ENCODE data around the gene ZNF451. TPM values are rescaled to one million over a fixed set of nuclear protein-coding genes. Genes with fewer than 3 reads are reported as not detected.
A peak's percentile ranks its signal among the peaks of the same experiment; 100 is the strongest.

Gene ZNF451
- total RNA-seq, 1 donor from 2014 or later = 61.2 TPM

DNA sequence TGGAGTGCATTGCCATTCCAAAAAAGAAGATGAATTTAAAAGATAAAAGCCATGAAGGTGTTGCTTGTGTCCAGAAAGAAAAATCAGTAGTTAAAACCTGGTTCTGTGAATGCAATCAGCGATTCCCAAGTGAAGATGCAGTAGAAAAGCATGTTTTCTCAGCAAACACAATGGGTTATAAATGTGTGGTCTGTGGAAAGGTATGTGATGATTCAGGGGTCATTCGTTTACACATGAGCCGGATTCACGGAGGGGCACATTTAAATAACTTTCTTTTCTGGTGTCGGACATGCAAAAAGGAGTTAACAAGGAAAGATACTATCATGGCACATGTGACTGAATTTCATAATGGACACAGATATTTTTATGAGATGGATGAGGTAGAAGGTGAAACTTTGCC lies 57.4 kb downstream of the ZNF451 start:
- Mint-ChIP-seq H3K4me1 (peaks cover 16% of the 10 kb centered on the region), H3K4me3 (no peak overlapping the region)
- intact Hi-C loops (cut with micrococcal nuclease) = no loop called here

DNA sequence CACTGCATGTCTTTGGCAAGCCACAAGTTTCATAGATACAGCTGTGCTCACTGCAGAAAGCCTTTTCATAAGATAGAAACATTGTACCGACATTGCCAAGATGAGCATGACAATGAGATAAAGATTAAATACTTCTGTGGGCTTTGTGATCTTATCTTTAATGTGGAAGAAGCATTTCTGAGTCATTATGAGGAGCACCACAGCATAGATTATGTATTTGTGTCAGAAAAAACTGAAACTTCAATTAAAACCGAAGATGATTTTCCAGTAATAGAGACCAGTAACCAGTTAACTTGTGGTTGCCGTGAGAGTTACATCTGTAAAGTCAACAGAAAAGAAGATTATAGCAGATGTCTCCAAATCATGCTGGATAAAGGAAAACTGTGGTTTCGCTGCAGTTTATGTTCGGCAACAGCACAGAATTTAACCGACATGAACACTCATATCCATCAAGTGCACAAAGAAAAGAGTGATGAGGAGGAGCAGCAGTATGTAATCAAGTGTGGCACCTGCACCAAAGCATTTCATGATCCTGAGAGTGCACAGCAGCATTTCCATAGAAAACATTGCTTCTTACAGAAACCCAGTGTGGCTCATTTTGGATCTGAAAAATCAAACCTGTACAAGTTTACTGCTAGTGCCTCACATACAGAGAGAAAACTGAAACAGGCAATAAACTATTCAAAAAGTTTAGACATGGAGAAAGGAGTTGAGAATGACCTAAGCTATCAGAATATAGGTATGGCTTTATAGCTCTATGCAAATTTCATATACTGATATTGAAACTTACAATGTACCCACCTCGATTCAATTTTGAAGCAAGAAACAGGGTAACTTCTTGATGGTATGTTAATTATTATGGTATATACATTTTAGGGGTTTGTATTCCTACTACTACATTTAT lies 58.2 kb downstream of the ZNF451 start:
- DNase-seq = no peak
- peaks cover 7% of the 10 kb centered on the region for H3K9me3 Mint-ChIP-seq
- peaks cover 16% of the 10 kb centered on the region for H3K4me1 Mint-ChIP-seq
- peaks cover 61% of the 10 kb centered on the region for H3K36me3 Mint-ChIP-seq (ENCODE audit: low read depth)
- peak overlapping the region; percentile 88 for H3K27ac Mint-ChIP-seq
- peak overlapping the region; percentile 51 for H3K4me3 Mint-ChIP-seq
- no peaks in the 10 kb centered on the region for H3K27me3 Mint-ChIP-seq
- intact Hi-C loops (cut with micrococcal nuclease) = loop anchor here (1.0 kb wide), 3 partner anchors 10 to 59 kb away; partner anchors contain the start of gene BAG2

More for the DNA sequence above, 57.4 kb downstream of the ZNF451 start:
- no peaks in the 10 kb centered on the region for H3K27me3 Mint-ChIP-seq
- peaks cover 63% of the 10 kb centered on the region for H3K36me3 Mint-ChIP-seq (ENCODE audit: low read depth)
- no peak overlapping the region for H3K27ac Mint-ChIP-seq
- DNase-seq = no peak
- peaks cover 7% of the 10 kb centered on the region for H3K9me3 Mint-ChIP-seq

DNA sequence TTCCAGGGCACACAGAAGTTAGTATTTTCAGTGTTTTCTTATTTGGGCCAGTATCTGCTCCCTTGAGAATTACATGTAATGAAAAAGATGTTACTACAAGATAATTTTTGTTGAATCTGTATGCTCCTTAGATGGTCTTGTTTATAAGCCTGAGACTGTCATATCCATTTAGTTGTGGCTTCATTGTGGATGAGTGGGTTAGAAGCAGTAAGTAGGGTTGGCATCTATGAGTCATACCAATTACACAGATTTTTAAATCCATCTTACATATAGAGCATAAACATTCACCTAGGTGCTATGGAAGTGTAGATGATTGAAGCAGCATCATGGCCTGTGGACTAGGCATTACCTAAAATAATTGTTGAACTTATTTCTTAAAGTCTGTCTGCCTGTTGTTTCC lies 68.7 kb downstream of the ZNF451 start:
- Mint-ChIP-seq H3K36me3 (ENCODE audit: low read depth) (peaks cover 34% of the 10 kb centered on the region), H3K27ac (peak overlapping the region; percentile 51), H3K9me3 (no peaks in the 10 kb centered on the region), H3K4me1 (peaks cover 3% of the 10 kb centered on the region), H3K27me3 (no peaks in the 10 kb centered on the region), H3K4me3 (no peak overlapping the region)
- DNase-seq = no peak
- intact Hi-C loops (cut with micrococcal nuclease) = loop anchor here (1.0 to 2.0 kb wide), 2 partner anchors 10 to 14 kb away; partner anchors contain the start of gene BAG2

DNA sequence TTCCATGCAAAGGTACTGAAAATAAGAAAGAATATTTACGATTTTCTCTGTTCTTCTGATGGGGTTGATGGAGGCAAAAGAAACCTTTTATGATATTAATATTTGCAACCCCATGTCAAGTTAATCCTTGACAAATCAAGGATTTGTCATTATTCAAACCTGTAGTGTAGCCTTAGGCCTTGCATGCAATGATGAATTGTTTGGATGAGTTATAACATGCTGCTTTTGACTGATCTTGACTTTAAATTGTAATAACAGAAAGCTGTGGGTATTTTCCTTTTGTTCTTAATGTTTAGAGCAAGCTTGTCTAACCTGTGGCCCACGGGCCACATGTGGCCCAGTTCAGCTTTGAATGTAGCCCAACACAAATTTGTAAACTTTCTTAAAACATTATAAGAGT lies 69.1 kb downstream of the ZNF451 start:
- Mint-ChIP-seq H3K4me3 (no peak overlapping the region), H3K27ac (no peak overlapping the region), H3K27me3 (no peaks in the 10 kb centered on the region), H3K36me3 (ENCODE audit: low read depth) (peaks cover 34% of the 10 kb centered on the region), H3K4me1 (peaks cover 3% of the 10 kb centered on the region), H3K9me3 (no peaks in the 10 kb centered on the region)
- DNase-seq = no peak
- intact Hi-C loops (cut with micrococcal nuclease) = loop anchor here (2.0 kb wide), 1 partner anchor 14 kb away; the partner anchor contains the start of gene BAG2

DNA sequence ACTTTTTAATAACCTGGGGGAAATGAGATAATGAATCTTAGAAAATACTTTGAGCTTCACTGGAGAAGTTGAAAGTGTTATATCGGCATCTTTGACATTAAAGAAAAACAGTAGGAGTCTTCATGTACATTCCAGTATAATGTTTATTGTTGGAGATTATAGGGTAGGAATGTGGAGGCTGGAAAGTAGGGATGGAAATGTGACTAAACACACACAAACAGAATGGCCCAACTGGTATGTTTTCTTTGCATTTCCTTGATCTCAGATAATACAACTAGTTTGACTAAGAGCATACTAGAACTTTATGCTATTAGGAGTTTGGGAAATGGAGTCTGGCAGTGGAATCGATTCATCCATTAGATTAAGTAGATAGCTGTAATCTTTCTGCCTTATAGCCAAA lies 72.0 kb downstream of the ZNF451 start:
- no peak for DNase-seq
- H3K9me3 Mint-ChIP-seq = peaks cover 4% of the 10 kb centered on the region
- H3K4me1 Mint-ChIP-seq = peaks cover 3% of the 10 kb centered on the region
- no peak overlapping the region for H3K27ac Mint-ChIP-seq
- no peak overlapping the region for H3K4me3 Mint-ChIP-seq
- H3K27me3 Mint-ChIP-seq = no peaks in the 10 kb centered on the region
- intact Hi-C loops (cut with micrococcal nuclease) = no loop called here
- peaks cover 44% of the 10 kb centered on the region for H3K36me3 Mint-ChIP-seq (ENCODE audit: low read depth)

DNA sequence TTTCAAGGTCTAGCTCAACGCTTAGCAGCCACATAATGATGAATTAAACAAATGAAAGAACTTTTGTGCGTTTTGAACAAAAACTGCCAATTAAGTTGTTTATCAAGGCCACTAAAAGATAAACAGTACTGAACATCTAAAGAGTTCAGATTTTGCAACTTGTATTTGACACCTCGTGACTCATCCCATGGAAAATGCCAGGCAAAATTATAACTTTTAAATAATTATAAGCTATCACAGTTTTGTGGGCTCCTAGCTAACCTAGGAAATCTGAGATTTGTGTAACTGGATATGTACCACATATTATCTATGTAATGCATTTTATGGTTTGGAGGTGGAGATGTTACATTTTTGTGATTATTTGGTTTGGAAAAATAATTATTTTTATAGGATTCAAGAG lies 72.5 kb downstream of the ZNF451 start:
- Mint-ChIP-seq H3K9me3 (peaks cover 4% of the 10 kb centered on the region), H3K36me3 (ENCODE audit: low read depth) (peaks cover 42% of the 10 kb centered on the region), H3K4me3 (no peak overlapping the region), H3K27ac (no peak overlapping the region), H3K27me3 (no peaks in the 10 kb centered on the region), H3K4me1 (peaks cover 3% of the 10 kb centered on the region)
- DNase-seq = no peak
- intact Hi-C loops (cut with micrococcal nuclease) = no loop called here

DNA sequence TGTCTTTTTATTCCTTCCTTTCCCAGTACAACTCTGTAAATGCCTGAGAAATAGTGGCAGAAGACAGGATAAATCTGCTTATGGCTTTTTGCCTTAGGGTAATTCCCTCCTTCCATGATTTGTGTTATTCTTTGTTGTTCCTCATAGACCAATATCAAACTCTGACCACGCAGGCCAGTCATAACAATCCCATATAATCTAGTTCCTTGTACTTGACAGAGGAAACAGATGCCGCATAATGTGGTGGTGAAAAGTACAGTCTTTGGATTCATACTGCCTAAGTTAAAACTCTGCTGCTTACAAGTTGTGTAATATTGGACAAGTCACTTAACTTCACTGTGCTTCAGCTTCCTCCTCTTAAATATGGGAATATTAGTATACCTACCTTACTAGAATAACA lies 74.0 kb downstream of the ZNF451 start:
- no peaks in the 10 kb centered on the region for H3K27me3 Mint-ChIP-seq
- H3K9me3 Mint-ChIP-seq = peaks cover 4% of the 10 kb centered on the region
- DNase-seq = no peak
- H3K36me3 Mint-ChIP-seq (ENCODE audit: low read depth) = peaks cover 40% of the 10 kb centered on the region
- no peak overlapping the region for H3K4me3 Mint-ChIP-seq
- intact Hi-C loops (cut with micrococcal nuclease) = no loop called here
- no peaks in the 10 kb centered on the region for H3K4me1 Mint-ChIP-seq
- H3K27ac Mint-ChIP-seq = no peak overlapping the region

DNA sequence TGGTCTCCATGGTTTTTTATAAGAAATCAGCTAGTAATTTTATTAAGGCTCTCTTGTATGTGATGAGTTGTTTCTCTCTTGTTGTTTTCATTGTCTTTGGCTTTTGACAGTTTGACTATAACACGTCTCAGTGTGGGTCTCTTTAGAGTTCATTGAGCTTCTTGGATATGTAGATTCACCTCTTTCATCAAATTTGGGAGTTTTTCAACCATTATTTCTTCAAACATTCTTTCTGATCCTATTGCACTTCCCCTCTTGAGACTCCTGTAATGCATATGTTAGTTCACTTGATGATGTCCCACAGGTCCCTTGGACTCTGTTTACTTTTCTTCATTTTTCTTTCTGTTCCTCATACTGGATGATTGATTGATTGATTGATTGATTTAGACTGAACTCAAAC lies 75.1 kb downstream of the ZNF451 start:
- H3K36me3 Mint-ChIP-seq (ENCODE audit: low read depth) = peaks cover 40% of the 10 kb centered on the region
- H3K27ac Mint-ChIP-seq = no peak overlapping the region
- peaks cover 4% of the 10 kb centered on the region for H3K9me3 Mint-ChIP-seq
- no peaks in the 10 kb centered on the region for H3K4me1 Mint-ChIP-seq
- no peak overlapping the region for H3K4me3 Mint-ChIP-seq
- DNase-seq = no peak
- no peaks in the 10 kb centered on the region for H3K27me3 Mint-ChIP-seq
- intact Hi-C loops (cut with micrococcal nuclease) = no loop called here

DNA sequence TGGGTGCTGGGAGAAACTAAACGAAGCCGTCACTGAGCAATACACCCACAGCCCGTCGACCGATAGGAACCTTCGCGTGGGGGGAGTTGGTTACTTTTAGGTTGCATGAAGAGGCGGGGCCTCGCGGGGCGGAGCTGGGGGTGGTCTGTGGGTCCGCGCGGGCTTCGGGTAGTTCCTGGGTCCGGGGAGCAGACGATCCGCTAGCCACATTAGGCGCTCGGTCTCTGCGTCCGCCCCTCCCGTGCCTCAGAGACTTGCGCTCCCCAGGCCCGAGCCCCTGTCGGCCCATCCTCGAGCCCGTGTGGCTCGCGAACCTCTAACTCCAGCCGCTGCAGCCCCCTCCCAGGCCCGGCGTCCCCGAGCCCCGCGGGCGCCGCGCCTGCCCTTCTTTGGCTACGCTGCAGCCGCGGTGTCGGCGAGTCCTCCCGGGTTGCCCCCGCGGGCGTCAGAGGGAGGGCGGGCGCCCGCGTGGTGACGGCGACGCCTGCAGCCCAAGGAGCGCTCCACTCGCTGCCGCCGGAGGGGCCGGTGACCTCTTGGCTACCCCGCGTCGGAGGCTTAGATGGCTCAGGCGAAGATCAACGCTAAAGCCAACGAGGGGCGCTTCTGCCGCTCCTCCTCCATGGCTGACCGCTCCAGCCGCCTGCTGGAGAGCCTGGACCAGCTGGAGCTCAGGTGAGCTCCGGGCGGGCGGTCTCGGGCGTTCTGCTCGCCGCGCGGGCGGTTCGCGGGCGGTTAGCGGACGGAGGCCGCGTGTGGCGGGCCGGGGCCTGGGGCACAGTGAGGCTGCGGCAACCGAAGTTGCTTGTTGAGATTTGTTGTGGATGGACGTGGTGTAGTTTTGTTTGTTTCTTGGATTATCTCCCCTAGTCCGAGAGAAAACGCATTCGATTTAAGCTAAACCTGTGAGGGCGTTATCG lies 82.4 kb downstream of the ZNF451 start, which contains the start of gene BAG2:
Gene BAG2, plus strand, starts transcription at position 191 of the 920 bp plus-strand sequence. Its CDS starts 372 bp downstream, at position 563.
- peak; percentile 97 for DNase-seq
- H3K4me1 Mint-ChIP-seq = peaks cover 24% of the 10 kb centered on the region
- H3K27ac Mint-ChIP-seq = peak within 1 kb of the TSS; percentile 93
- no peaks in the 10 kb centered on the region for H3K27me3 Mint-ChIP-seq
- intact Hi-C loops (cut with micrococcal nuclease) = loop anchor here (1.0 to 5.0 kb wide), 8 partner anchors 14 to 215 kb away; partner anchors contain the start of genes BEND6, KIAA1586, PRIM2 and RAB23
- H3K9me3 Mint-ChIP-seq = no peaks in the 10 kb centered on the region
- peaks cover 7% of the 10 kb centered on the region for H3K36me3 Mint-ChIP-seq (ENCODE audit: low read depth)
- peak within 1 kb of the TSS; percentile 89 for H3K4me3 Mint-ChIP-seq

DNA sequence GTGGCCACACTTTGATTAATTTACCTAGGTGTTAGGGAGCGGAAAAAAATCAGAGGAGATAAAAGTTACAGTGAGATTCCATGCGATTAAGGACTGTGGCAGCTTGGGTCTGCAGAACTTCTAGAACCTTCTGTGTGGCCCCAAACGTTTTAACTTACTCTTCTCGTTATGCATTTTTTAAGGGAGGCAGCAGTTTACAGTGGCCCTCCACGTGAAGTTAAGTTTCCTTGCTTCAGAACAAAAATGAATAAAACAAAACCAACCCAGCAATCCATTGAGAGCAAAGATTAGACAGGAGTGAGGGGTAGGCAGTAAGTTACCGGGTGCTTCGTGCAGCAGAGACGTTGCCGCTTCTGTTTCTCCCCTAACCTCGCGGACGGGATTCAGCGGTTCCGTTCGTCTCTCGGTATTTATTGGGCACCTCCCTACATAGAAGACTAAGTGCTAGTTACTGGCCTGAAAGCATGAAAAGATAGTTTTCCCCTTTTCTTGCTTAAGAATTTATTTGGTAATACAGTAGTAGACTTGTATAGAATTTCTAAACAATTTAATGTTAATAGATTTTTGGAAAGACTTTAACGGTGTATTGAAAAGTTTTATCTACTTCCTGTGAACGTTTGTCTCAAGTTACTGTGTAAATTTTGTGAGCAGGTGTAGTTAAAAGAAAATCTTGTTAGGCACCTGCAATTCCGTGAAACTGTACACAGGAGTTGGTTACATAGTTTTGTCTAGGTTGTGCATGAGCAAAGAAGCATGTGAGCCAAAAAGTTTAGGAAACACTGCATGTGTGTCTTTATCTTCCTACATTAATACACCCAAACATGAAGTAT lies 83.3 kb downstream of the ZNF451 start:
- DNase-seq = peak; percentile 79
- Mint-ChIP-seq H3K27ac (peak overlapping the region; percentile 93), H3K4me3 (peak overlapping the region; percentile 89), H3K36me3 (ENCODE audit: low read depth) (peaks cover 9% of the 10 kb centered on the region), H3K4me1 (peaks cover 27% of the 10 kb centered on the region), H3K9me3 (no peaks in the 10 kb centered on the region), H3K27me3 (no peaks in the 10 kb centered on the region)
- intact Hi-C loops (cut with micrococcal nuclease) = loop anchor here (2.0 to 5.0 kb wide), 3 partner anchors 14 to 216 kb away; partner anchors contain the start of gene BEND6

DNA sequence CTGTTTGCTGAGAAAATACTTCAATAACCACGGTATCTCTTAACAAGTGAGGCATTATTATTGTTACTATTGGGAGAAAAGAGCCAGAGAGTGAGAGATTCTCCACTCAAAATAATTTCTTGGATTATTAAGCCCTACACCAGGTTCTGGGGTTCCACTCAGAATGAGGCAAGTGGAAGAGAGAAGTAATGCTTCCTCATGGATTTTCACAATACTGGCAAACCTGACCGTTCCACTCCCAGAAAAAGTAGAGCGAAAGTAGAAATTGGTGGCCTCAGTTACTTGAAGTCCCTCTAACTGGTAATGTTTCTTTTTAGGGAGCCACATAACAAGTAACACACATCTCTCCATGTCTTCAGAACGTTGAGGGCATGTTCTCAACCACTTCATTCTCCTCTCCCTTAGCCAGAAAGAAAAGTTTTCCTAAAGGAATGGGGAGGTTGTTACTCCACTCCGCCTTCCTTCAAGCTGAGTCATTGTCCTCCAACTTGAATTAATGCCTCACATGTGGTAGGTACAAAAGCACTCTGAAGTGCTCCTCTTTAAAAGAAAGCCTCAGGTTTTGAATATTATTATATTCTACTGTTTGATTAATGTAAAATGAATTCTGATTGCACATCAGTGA lies 84.0 kb downstream of the ZNF451 start:
- peak overlapping the region; percentile 89 for H3K4me3 Mint-ChIP-seq

DNA sequence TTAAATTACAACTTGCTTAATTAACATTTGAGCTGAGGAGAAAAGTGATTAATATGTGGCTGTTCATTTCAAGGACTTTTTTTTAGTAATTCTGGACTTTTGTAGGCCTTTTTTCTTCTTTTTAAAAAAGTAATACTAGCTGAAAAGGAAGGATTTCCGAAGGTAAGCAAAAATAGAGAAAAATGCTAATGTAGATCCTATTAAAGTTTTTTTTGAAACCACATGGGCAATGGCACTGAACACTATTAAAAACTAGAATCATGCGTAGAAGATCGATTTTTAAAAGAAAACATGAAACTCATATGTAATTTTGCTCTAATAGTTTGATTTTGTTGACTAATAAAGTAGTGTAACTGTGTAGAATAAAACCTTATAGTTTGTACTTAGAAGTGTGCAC lies 84.5 kb downstream of the ZNF451 start:
- Mint-ChIP-seq H3K27me3 (no peaks in the 10 kb centered on the region), H3K36me3 (ENCODE audit: low read depth) (peaks cover 8% of the 10 kb centered on the region), H3K4me3 (peak overlapping the region; percentile 89), H3K9me3 (no peaks in the 10 kb centered on the region), H3K4me1 (peaks cover 28% of the 10 kb centered on the region), H3K27ac (no peak overlapping the region)
- no peak for DNase-seq
- intact Hi-C loops (cut with micrococcal nuclease) = loop anchor here (5.0 kb wide), 2 partner anchors 33 to 217 kb away; partner anchors contain the start of gene BEND6

More for the DNA sequence above, 84.0 kb downstream of the ZNF451 start:
- intact Hi-C loops (cut with micrococcal nuclease) = loop anchor here (2.0 to 5.0 kb wide), 3 partner anchors 15 to 217 kb away; partner anchors contain the start of gene BEND6
- Mint-ChIP-seq H3K4me1 (peaks cover 28% of the 10 kb centered on the region), H3K27ac (peak overlapping the region; percentile 93), H3K27me3 (no peaks in the 10 kb centered on the region), H3K36me3 (ENCODE audit: low read depth) (peaks cover 8% of the 10 kb centered on the region), H3K9me3 (no peaks in the 10 kb centered on the region)
- DNase-seq = no peak
